Kidney (tissue), 14 donors: ENCODE data around the gene DGKI. TPM values are rescaled to one million over a fixed set of nuclear protein-coding genes. Genes with fewer than 3 reads are reported as not detected.

Experiments used
- DNase-seq, 5 donors: peaks; one replicate each; pipeline ENCODE4 v3.0.0-alpha.2; 2013 to 2020
- FAIRE-seq: peaks from 2 replicates; lab custom pipeline; 2012; peaks lifted over from hg19 to GRCh38; lab: Jason Lieb, UNC
- H3K27ac ChIP-seq, 2 donors: one replicate each; pipeline ENCODE4 v1.7.0; 2013; ENCODE audit warnings: low read depth in 2 of 2, low read length in 2 of 2, inconsistent platforms in 1 of 2
- H3K27me3 ChIP-seq: one replicate; pipeline ENCODE4 v1.7.1; 2013; ENCODE audit warnings: low read length, inconsistent platforms; ENCODE audit not compliant: control insufficient read depth, insufficient read depth
- H3K36me3 ChIP-seq, 3 donors: one replicate each; pipeline versions ENCODE4 v1.7.0 to v1.7.1; 2013; ENCODE audit warnings: low read length in 3 of 3, control low read depth in 1 of 3, inconsistent platforms in 1 of 3; ENCODE audit not compliant: insufficient read depth in 3 of 3, control insufficient read depth in 2 of 3
- H3K4me1 ChIP-seq, 3 donors: one replicate each; pipeline versions ENCODE4 v1.7.0 to v1.7.1; 2013; ENCODE audit warnings: low read length in 3 of 3, inconsistent platforms in 1 of 3, low read depth in 1 of 3; ENCODE audit not compliant: control insufficient read depth in 2 of 3, insufficient read depth in 2 of 3
- H3K4me3 ChIP-seq, 3 donors: one replicate each; pipeline versions ENCODE4 v1.7.0 to v1.8.1; 2013; ENCODE audit warnings: low read length in 3 of 3, control low read depth in 1 of 3, inconsistent platforms in 1 of 3
- H3K9ac ChIP-seq, 3 donors: one replicate each; pipeline versions ENCODE4 v1.7.0 to v1.7.1; 2013; ENCODE audit warnings: low read length in 3 of 3, control low read depth in 1 of 3, inconsistent platforms in 1 of 3
- H3K9me3 ChIP-seq, 3 donors: one replicate each; pipeline versions ENCODE4 v1.7.0 to v1.7.1; 2013; ENCODE audit warnings: low read length in 3 of 3, control low read depth in 1 of 3, inconsistent platforms in 1 of 3; ENCODE audit not compliant: control insufficient read depth in 2 of 3, insufficient read depth in 1 of 3
- intact Hi-C: fragments of 100-400 bp; cut with DNase I; formaldehyde crosslinking; loops from one replicate; pipeline ENCODE4 v1.11.1; 2022
- polyA plus RNA-seq: library from polyadenylated mRNA; stranded (reverse); fragments of 350-450 nt; fragmentation: Illumina TruSeq; extraction: RNeasy Lipid Tissue Mini Kit (QIAGEN cat#74804); gene quantifications from one replicate; pipeline ENCODE4 v1.2.3, GENCODE V29; 2014; ENCODE audit warnings: low read depth, low replicate concordance; ENCODE audit not compliant: insufficient read depth
- total RNA-seq: library from RNA; stranded (reverse); fragmentation: NEBNext Ultra II Directional; extraction: Animal tissue kit (Norgen Biotek cat#: 25700); gene quantifications from one replicate; pipeline ENCODE4 v1.2.1, GENCODE V29; 2021
- TF ChIP-seq, protein P1 (sequence below): IDR thresholded peaks from 3 replicates; pipeline ENCODE4 v1.5.1; 2012; ENCODE audit warnings: mild to moderate bottlenecking, moderate library complexity, borderline replicate concordance; ENCODE audit not compliant: insufficient read depth; ENCODE audit errors: extremely low read depth
- donor health status: control.
- donor health status: control.
- donor health status: control.
- donor health status: control.
- donor health status: control.
- donor health status: DM: yes; HTN: yes; CAD: no.
- donor health status: Normal renal cell carcinoma (clear cell type).

DGKI gene
- total and polyA plus RNA-seq, 2 donors from 2014 or later: 1.3 to 2.5 TPM

DNA sequence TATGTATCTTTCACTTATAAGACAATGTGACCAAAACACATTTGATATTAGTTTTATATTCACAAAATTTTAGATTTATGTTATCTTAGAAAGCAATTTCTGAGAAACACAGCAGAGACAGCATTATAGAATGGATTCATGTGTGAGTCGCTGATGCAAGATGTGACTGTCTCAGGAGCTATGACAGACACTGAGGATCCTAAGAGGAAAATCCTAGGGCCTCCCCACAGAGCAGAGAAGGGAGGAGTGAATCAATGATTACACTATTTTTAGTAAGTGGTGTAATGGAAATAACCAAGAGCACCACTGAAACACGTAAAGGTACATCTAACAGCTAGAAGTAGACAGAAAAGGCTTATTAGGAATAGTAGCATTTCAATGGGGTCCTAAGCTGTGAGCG, 299.3 kb downstream of the DGKI start:
- TF ChIP-seq, protein P1, sequence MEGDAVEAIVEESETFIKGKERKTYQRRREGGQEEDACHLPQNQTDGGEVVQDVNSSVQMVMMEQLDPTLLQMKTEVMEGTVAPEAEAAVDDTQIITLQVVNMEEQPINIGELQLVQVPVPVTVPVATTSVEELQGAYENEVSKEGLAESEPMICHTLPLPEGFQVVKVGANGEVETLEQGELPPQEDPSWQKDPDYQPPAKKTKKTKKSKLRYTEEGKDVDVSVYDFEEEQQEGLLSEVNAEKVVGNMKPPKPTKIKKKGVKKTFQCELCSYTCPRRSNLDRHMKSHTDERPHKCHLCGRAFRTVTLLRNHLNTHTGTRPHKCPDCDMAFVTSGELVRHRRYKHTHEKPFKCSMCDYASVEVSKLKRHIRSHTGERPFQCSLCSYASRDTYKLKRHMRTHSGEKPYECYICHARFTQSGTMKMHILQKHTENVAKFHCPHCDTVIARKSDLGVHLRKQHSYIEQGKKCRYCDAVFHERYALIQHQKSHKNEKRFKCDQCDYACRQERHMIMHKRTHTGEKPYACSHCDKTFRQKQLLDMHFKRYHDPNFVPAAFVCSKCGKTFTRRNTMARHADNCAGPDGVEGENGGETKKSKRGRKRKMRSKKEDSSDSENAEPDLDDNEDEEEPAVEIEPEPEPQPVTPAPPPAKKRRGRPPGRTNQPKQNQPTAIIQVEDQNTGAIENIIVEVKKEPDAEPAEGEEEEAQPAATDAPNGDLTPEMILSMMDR: no peak
- H3K27ac ChIP-seq: no peak overlapping the region
- H3K4me1 ChIP-seq: no peaks in the 10 kb centered on the region
- FAIRE-seq (no peak), DNase-seq (no peak)
- H3K9me3 ChIP-seq: no peaks in the 10 kb centered on the region
- intact Hi-C loops: no loop called here
- no peaks in the 10 kb centered on the region for H3K36me3 ChIP-seq
- H3K27me3 ChIP-seq: no peaks in the 10 kb centered on the region
- H3K9ac ChIP-seq: no peak overlapping the region
- H3K4me3 ChIP-seq: no peak overlapping the region

DNA sequence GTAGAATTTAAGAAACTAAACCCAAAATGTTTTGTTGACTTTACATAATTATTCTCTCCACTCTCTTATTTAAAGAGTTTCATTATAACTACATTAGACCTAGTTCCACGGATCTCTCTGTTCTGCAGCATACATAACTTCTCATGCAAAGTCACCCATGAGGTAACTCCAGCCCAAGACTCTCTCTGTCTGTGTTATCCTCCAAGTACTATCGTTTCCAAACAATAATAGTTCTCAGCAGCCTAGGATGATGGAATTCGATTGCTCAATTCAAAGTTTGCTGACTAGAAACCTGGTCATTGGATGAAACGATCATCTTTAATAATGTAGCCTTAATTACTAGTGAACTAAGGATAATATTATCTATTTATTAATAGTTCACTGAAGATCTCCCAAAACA, 300.1 kb downstream of the DGKI start:
- H3K27me3 ChIP-seq: no peaks in the 10 kb centered on the region
- no peak overlapping the region for H3K4me3 ChIP-seq
- no peak for DNase-seq
- H3K27ac ChIP-seq: no peak overlapping the region
- intact Hi-C loops: no loop called here
- no peak overlapping the region for H3K9ac ChIP-seq
- no peaks in the 10 kb centered on the region for H3K4me1 ChIP-seq
- H3K9me3 ChIP-seq: no peaks in the 10 kb centered on the region
- TF ChIP-seq, protein P1: no peak
- H3K36me3 ChIP-seq: no peaks in the 10 kb centered on the region
- no peak for FAIRE-seq

DNA sequence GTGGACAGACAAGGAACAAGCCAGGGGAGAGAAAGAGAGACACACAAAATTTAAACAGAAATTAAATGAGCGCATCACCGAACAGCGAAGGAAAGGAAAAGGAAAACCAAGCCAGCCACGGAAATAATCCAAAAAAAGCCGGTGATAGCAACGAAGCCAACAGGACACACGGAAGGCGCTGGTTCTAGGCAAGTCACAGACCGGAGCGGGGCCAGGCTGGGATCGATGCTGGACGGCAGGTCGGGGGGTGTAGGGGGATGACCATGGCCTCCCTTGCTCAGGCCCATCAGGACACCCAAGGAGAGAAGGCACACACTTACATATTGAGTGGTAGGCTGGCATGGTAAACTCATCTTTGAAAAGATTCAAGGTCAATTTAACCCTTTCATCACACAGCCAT, 300.8 kb downstream of the DGKI start:
- no peaks in the 10 kb centered on the region for H3K4me1 ChIP-seq
- DNase-seq: no peak
- H3K27me3 ChIP-seq: no peaks in the 10 kb centered on the region
- TF ChIP-seq, protein P1: no peak
- intact Hi-C loops: no loop called here
- no peak overlapping the region for H3K27ac ChIP-seq
- H3K36me3 ChIP-seq: no peaks in the 10 kb centered on the region
- H3K9ac ChIP-seq: no peak overlapping the region
- H3K9me3 ChIP-seq: no peaks in the 10 kb centered on the region
- FAIRE-seq: no peak
- no peak overlapping the region for H3K4me3 ChIP-seq

DNA sequence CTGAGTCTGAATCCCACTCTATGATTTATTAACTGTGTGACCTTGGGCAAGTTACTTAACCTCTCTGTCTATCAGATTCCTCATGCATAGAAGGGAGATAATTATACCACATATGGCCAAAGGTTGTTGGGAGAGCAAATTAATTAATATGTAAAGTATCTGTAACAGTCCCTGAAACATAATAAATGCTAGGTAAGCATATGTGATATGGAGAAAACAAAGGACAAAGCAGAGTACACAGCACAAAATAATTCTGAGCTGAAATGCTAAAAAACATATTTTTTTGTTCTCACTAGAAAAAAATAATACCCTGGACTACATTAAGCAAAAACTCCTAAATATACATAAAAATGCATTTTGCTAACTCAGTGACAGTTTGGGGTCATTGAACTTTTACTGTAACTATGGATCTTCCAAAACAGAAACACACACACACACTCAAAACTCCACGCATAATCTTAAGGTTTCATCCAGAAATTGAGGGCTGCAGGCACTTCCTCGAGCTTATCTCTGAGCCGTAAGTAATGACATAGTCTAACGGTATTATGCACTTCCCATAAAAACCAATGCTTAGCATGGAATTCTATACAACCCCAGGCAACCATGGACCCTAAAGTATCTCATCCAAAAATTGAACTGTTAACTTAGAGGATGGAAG, 301.6 kb downstream of the DGKI start:
- no peaks in the 10 kb centered on the region for H3K9me3 ChIP-seq
- H3K9ac ChIP-seq: no peak overlapping the region
- intact Hi-C loops: no loop called here
- H3K4me1 ChIP-seq: no peaks in the 10 kb centered on the region
- FAIRE-seq (no peak), DNase-seq (peak in 2 of 5 donors; percentile 7 to 17)
- no peak overlapping the region for H3K27ac ChIP-seq
- H3K36me3 ChIP-seq: no peaks in the 10 kb centered on the region
- H3K4me3 ChIP-seq: no peak overlapping the region
- no peaks in the 10 kb centered on the region for H3K27me3 ChIP-seq
- TF ChIP-seq, protein P1: no peak
